ENCODE measurements around the gene OSTF1. TPM values are rescaled to one million over a fixed set of nuclear protein-coding genes. Genes with fewer than 3 reads are reported as not detected.

Gene OSTF1
- 86.7 and 87.6 TPM in 2 replicates for total RNA-seq

DNA sequence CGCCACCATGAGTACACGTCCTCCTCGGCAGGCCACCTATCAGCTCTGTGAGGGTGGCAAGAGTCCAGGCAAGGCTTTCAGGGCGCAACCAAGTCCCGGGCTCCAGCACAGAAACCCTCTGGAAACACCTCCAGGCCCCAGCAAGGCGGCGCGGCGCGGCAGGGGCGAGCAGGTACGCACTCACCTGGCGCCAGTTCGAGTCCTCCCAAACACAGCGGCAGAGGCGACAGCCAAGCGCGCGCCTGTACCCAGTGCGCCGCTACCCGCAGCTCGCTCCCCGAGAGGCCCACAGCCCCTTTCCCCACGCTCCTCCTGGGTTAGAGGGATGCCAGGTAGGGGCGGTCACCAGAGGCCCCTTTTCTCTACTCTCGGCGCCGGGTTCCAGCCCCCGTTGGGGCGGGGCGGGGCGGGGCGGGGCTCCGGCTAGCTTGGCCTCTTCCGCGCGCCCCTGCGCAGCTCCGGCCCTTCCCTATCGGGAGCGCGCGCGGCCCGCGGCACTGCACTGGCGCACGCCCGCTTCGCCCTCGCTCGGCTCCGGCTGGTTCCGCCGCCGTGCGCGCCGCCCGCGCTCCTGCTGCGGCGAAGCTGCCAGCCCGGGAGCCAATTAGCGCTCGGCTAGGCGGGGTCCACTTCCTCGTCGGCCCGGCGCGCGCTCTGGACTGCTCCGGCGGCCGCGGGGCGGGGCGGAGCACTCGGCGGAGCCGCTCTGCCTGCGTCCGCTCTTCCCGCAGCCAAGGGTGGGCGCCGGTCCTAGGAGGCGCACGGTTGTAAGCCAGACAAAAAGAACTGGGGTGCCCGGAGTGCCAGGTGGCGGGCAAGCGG, at the start of gene OSTF1, which contains the start of gene NMRK1:
Gene OSTF1, plus strand, starts transcription at position 691 of the 822 bp plus-strand sequence. CDS start 179 bp downstream, outside the sequence.
Gene NMRK1, minus strand, starts transcription at position 332 of the 822 bp plus-strand sequence. CDS start 5,040 bp downstream, outside the sequence.
- peak; percentile 88 to 98 for DNase-seq (ENCODE audit: low read depth in 2 of 2)

DNA sequence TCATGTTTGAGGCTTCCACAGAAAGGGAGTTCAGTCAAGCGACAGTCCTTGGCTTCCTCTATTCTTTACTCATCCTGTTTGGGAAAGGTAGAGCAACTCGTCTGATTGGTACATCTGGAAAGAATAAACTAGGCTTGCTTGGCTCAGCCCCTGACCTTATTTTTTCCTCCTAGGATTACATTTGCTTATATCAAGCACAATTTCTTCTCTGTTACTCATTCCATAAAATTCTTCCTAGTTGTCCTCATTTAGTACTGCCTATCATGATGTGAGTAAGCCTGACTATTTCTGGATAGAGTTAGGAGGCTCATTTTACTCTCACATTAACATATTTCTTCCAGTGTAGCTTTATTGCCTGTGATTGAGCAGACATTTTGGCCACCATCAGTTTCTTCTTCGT, 49.3 kb upstream of the OSTF1 start:
- DNase-seq (ENCODE audit: low read depth in 2 of 2): no peak

DNA sequence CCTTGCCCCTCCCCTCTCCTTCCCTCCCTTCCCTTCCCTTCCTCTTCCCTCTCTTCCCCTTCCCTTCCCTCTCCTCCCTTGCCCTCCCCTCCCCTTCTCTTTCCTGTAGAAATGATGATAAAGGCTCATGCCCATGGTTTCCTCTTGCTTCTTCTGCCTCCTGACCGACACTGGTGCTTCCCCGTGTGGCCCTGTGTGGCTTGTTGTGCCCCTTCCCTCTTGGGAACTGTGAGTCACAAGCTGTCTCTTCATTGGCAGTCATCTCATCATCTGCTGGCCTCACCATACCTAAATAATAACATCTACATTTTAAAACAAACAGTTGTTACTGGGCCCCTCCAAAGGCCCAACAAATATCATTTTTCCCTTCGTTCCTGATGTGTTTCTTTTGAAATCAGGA, 48.5 kb upstream of the OSTF1 start:
- DNase-seq (ENCODE audit: low read depth in 2 of 2): no peak

GRCh38 chr9:75041041-75041440, 47.3 kb upstream of the OSTF1 start:
- DNase-seq (ENCODE audit: low read depth in 2 of 2): no peak

- no peak for DNase-seq (ENCODE audit: low read depth in 2 of 2)
Observed at GRCh38 chr9:75046725-75047345, 41.5 kb upstream of the OSTF1 start.

GRCh38 chr9:75047506-75047905, 40.8 kb upstream of the OSTF1 start:
- no peak for DNase-seq (ENCODE audit: low read depth in 2 of 2)

DNA sequence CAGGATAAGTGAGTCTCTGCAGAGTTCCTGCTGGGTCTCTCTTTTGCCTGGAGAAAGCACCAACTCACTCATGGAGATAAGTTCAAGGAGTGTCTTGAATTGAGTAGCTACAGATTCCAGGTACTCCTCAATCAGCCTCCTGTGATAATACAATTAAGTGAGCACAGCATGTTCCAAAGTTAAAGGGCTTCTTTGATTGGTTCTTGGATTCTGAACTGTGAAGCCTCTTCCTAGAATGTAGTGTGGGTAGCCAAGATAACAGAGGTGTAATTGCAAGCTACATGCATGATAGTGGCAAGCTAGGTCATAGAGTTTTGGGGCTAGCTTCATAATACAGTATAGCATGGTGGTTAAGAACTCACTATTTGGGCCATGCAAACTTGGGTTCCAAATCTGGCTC, 37.0 kb upstream of the OSTF1 start:
- no peak for DNase-seq (ENCODE audit: low read depth in 2 of 2)

- DNase-seq (ENCODE audit: low read depth in 2 of 2): no peak
Observed at GRCh38 chr9:75053869-75054268, 34.4 kb upstream of the OSTF1 start.

GRCh38 chr9:75054368-75055001, 33.8 kb upstream of the OSTF1 start:
- DNase-seq (ENCODE audit: low read depth in 2 of 2): no peak

DNA sequence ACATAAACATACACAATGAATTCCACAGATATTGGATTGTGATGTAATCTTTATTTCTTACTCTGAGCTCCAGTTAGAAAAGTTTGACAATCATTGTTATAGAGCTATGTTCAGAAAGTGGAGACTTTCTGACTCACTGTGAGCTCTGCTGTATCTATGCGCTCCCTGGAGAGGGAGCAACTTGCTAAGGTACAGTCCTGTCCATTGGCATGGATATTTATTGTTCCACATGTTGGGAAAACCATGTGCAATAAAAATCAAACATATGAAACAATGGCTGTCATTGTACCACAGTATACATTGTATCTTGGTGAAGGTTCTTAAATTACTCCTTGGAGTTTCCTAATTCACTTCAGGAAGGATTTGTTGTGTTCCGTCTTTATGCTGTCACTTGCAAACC, 27.1 kb upstream of the OSTF1 start:
- DNase-seq (ENCODE audit: low read depth in 2 of 2): no peak

GRCh38 chr9:75063556-75064305, 24.6 kb upstream of the OSTF1 start:
- no peak for DNase-seq (ENCODE audit: low read depth in 2 of 2)

DNA sequence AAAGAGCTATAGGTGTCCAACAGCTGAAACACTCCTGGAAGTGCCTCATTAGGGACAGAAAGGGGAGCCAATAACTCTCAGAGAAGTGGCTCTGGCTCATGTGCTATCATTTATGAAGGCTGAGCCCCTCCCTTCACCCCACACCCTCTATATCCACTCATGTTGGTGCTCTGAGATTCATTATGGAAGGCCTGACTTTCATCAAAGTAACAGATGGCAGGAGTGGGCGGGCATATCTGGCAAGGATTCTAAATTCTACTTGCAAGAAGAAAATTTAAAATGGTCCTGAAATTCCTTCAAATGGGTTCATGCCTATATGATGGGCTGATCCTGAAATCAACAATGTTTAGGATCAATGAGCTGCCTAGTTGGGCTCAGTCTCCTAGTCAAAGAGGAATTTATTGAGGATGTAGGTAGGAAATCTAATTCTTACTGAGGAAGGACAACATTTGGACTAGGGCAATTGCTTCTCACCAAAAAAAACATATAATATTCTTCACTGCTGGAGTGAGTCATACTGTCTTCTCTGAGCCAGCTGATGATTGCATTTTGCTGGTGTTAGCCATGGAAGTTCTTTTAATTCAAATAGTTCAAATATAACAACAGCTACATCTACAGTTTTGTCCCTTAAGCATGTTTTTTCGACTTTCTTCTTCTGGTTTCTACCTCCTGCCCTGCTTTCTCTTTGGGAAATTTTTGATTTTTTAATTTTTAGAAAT, 23.8 kb upstream of the OSTF1 start:
- DNase-seq (ENCODE audit: low read depth in 2 of 2): peak in 1 of 2 donors; percentile 10

- no peak for DNase-seq (ENCODE audit: low read depth in 2 of 2)
Observed at GRCh38 chr9:75065510-75065909, 22.8 kb upstream of the OSTF1 start.

- DNase-seq (ENCODE audit: low read depth in 2 of 2): no peak
Observed at GRCh38 chr9:75067894-75068293, 20.4 kb upstream of the OSTF1 start.

GRCh38 chr9:75069171-75069570, 19.1 kb upstream of the OSTF1 start:
- DNase-seq (ENCODE audit: low read depth in 2 of 2): no peak

DNA sequence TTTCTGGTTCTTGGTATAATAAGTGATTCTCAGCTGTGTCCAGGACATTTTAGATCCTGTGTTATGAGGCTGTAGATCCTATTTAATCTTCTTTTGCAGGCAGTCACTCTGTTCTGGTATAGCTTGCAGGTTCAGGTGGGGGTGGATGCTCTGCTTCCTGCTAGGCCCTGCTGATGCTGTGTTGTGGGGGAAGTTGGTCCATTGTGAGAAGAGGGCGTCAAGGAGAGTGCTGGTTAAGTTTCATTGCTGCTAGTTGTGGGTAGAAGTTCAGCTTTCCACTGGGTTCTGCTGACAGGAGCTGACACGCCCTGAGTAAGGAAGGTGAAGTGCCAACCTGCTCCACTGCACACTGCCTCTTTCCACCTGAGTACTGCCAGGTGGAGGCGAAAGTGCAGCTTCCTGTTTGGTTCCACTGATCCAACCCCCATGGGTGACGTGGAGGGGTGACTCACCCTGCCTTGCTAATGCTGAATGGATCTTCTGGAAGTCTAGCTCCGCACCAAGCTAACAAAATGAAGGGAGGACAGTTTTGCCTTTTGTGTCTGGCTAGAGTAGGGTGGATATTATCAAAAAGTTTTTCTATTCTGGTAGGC, 16.7 kb upstream of the OSTF1 start:
- no peak for DNase-seq (ENCODE audit: low read depth in 2 of 2)

DNA sequence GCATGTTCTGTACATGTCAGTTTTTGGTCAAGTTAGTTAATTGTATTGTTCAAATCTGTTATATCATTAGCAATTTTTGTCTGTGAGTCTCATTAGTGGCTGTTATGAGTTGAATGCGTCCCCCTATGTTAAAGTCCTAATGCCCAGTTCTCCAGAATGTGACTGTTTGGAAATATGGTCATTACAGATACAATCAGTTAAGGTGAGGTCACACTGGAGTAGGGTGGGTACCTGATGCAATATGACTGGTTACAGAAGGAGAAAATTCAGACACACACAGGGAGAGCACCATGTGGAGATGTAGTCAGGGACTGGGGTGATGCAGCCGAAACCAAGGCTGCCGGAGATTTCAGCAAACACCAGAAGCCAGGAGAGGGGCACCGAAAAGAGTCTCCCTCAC, 15.4 kb upstream of the OSTF1 start:
- no peak for DNase-seq (ENCODE audit: low read depth in 2 of 2)

GRCh38 chr9:75081632-75082031, 6.7 kb upstream of the OSTF1 start:
- DNase-seq (ENCODE audit: low read depth in 2 of 2): no peak

DNA sequence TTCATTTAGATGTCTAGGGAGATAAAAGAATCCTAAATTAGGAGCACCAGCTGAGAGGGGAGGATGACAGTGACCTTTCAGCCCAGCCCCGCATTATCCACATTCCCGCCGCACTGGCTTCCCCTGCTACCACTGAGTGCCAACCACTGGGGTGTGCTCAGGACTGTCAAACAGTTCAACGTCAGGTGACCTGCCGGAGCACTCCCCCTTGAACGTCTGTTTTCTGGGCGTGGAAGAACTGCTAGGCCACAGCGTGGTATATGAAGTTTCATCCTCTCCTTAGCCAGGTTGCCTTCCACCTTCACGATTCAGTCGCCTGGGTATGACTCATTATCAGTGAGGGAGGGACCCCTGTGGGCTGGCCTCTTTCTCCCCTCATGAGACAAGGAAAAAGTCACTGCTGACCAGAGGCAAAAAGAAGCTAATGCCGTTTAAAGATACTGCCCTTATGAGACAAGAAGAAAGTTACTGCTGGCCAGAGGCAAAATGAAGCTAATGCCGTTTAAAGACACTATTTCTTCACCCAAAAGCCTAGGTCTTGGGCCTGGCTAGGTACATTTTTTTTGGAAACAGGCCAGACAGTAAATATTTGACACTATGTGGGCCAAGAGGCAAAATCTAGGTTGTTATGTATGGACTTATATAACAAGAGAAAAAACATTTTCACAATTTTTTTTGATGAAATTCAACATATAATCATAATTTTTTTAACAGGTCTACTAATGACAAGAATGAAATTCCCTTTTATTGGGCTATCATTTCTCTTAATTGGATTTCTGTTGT, 4.9 kb upstream of the OSTF1 start:
- no peak for DNase-seq (ENCODE audit: low read depth in 2 of 2)

All from dermis microvascular lymphatic vessel endothelial cell (primary cell).